Activated naive CD4-positive, alpha-beta T cell treated with anti-CD3 and anti-CD28 coated beads, Interleukin-2, amount 50 U/mL, for 72 hours (primary cell): ENCODE data around the gene AGAP3. TPM values are rescaled to one million over a fixed set of nuclear protein-coding genes. Genes with fewer than 3 reads are reported as not detected.

Experiments used
- ATAC-seq, 2 donors: fragments of 150-1000 bp; cut with Tn5 transposase; 2 replicates each; pipeline ENCODE4 v1.10.0; 2021; ENCODE audit warnings: mild to moderate bottlenecking in 2 of 2, moderate library complexity in 2 of 2
- DNase-seq, 2 donors: peaks; one replicate each; pipeline ENCODE4 v3.0.0; 2021 to 2022; ENCODE audit warnings: low spot score in 2 of 2
- H3K27ac Mint-ChIP-seq, 2 donors: one replicate each; pipeline ENCODE4 v1.8.0; 2022; ENCODE audit warnings: mild to moderate bottlenecking in 2 of 2, mixed read lengths in 2 of 2
- H3K36me3 Mint-ChIP-seq, 2 donors: one replicate each; pipeline ENCODE4 v1.8.0; 2022; ENCODE audit warnings: mixed read lengths in 2 of 2
- H3K9me3 Mint-ChIP-seq, 2 donors: one replicate each; pipeline ENCODE4 v1.8.0; 2022; ENCODE audit warnings: mixed read lengths in 2 of 2
- total RNA-seq, 2 donors: library from RNA; stranded (reverse); gene quantifications; one replicate each; pipeline ENCODE4 v1.2.3, GENCODE V29; 2022

The AGAP3 gene
- total RNA-seq, 2 donors from 2014 or later, result 26.0 to 52.2 TPM

DNA sequence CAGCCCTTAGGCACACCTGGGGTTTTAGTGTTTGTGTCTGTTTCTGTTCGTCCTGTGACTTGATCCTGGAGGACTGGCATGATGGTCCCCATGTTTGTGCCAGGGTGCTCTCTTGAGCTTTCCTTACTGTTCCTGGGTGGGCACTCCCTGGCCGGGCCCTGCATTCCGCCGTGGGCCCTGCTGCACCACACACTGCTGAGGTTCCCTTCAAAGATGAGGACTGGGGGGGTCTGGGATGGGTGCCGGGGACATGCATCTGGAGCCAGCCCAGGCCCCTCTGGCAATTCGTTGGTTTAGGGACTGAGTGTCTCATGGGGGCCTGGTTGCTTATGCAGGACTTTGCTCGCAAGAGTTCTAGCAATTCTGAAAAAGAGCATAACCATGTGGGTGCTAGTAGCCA is 4.7 kb downstream of the AGAP3 start:
- no peaks in the 10 kb centered on the region for H3K9me3 Mint-ChIP-seq
- no peak overlapping the region for H3K27ac Mint-ChIP-seq
- DNase-seq (no peak), ATAC-seq (no peak)
- peaks cover 0 to 7% of the 10 kb centered on the region in 2 donors for H3K36me3 Mint-ChIP-seq

DNA sequence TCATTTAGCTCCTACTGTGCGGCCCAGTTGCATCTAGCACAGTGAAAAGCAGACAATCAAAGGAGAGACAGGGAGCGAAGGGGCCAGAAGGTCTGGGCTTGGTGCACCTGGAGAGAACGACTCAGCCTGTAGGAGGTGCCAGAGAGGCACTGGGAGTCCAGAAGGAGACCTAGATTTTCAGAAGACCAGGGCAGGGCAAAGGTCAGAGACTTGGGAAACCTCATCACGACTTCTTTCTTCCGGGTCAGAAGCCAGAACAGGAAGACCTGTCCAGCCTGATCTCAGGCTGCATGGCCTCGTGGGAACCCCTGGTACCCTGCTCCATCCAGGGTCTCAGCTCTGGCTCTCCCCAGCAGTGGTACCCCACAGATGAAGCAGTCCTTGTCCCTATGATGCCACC is 5.2 kb downstream of the AGAP3 start:
- peaks cover 0 to 7% of the 10 kb centered on the region in 2 donors for H3K36me3 Mint-ChIP-seq
- ATAC-seq (no peak), DNase-seq (no peak)
- no peaks in the 10 kb centered on the region for H3K9me3 Mint-ChIP-seq
- H3K27ac Mint-ChIP-seq, result no peak overlapping the region

- Mint-ChIP-seq H3K27ac (no peak overlapping the region), H3K36me3 (peaks cover 0 to 7% of the 10 kb centered on the region in 2 donors), H3K9me3 (no peaks in the 10 kb centered on the region)
- no peak for DNase-seq
- no peak for ATAC-seq
These were observed 5.7 kb downstream of the AGAP3 start for GRCh38 chr7:151091988-151092387.

- ATAC-seq, result no peak
- Mint-ChIP-seq H3K9me3 (no peaks in the 10 kb centered on the region), H3K36me3 (peaks cover 0 to 6% of the 10 kb centered on the region in 2 donors), H3K27ac (no peak overlapping the region)
- no peak for DNase-seq
These were observed 7.5 kb downstream of the AGAP3 start for GRCh38 chr7:151093748-151094147.

- DNase-seq (no peak), ATAC-seq (no peak)
- Mint-ChIP-seq H3K9me3 (no peaks in the 10 kb centered on the region), H3K27ac (peak overlapping the region in 1 of 2 donors; percentile 11), H3K36me3 (no peaks in the 10 kb centered on the region)
These were observed 8.4 kb downstream of the AGAP3 start for GRCh38 chr7:151094675-151095074.

DNA sequence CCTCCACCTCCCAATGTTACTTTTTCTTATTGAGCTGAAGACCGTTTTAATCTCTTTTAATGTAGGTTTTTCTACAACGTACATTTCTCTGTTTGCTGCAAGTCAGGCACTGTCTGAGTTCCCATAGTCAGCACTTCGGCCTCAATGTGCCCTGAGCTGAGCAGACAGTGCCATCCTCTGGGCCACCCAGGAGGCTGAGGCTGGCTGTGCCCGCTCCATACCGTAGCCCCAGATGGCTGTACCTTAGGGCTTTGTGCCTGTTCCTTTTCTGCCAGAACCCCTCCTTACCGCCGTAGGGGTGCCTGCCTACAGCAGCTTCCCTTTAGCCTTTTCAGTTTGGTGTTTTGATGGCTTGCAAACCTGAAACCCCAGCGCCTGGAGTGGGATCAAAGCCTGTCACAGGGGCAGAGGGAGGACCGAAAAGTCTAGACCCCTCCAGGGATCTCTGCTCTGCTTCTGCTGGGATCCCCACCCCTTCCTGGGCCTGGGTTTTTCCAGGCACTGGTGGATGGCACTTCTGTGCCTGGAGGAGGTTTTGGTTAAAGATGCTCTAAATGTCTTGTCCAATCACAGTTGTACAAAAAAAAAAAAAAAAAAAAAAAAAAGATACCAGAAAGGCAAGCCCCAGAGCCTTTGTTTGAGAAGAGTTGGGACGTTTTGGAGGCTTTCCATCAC is 9.0 kb downstream of the AGAP3 start:
- ATAC-seq, result peak in 1 of 2 donors; percentile 36
- Mint-ChIP-seq H3K36me3 (no peaks in the 10 kb centered on the region), H3K27ac (peak overlapping the region in 1 of 2 donors; percentile 11), H3K9me3 (no peaks in the 10 kb centered on the region)
- DNase-seq, result no peak

DNA sequence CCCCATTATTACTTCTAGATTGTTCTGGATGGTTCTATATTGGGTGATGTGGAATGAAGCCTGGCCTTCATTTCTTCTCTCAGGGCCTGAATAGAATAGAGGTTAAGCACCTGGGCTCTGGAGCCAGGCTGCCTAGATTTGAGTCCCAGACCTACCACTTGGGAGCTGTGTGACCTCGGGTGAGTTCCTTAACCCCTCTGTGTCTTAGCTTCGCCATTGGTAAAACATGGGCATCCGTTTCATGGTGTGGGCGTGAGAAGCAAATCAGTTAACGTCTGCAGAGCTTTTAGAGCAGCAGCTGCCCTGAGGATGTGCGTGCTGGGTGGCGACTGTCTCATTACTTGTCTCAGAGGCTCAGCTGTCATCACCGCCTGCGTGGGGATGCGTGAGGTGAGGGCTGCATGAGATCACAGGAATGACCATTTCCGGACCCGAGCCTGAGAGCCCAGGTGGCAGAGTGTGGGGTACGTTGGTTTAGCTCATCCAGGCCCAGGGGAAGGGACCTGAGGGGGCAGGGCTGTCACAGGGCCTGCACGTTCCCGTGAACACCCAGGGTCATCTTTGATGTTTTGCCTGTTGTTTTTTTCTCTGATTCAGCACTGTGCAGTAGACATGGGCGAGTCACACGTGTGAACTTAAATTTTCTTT is 9.7 kb downstream of the AGAP3 start:
- H3K36me3 Mint-ChIP-seq, result no peaks in the 10 kb centered on the region
- no peak for DNase-seq
- peak in 1 of 2 donors; percentile 28 for ATAC-seq
- no peaks in the 10 kb centered on the region for H3K9me3 Mint-ChIP-seq
- H3K27ac Mint-ChIP-seq, result no peak overlapping the region

GRCh38 chr7:151099486-151100211 is 13.4 kb downstream of the AGAP3 start:
- DNase-seq (no peak), ATAC-seq (no peak)
- Mint-ChIP-seq H3K27ac (no peak overlapping the region), H3K9me3 (no peaks in the 10 kb centered on the region), H3K36me3 (no peaks in the 10 kb centered on the region)

DNA sequence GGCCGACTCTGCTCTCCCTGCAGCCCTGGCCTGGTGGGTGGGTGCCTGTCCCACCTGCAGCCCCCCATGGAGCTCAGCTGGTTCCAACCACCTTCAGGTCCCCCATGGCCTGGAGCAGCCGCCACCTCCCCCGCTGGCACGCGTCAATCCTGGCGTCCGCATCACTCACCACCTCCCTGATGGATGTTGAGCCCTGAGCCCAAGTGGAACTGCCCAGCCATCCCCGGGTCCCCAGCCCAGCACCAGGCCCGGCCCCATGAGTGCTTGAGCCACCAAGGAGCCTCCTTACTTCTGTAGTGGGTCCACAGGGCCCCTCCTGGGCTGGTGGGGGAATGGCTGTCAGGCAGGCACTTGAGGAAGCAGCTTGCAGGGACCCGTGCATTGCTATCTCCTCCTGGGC is 14.6 kb downstream of the AGAP3 start:
- DNase-seq (no peak), ATAC-seq (no peak)
- Mint-ChIP-seq H3K27ac (no peak overlapping the region), H3K36me3 (no peaks in the 10 kb centered on the region), H3K9me3 (no peaks in the 10 kb centered on the region)

DNA sequence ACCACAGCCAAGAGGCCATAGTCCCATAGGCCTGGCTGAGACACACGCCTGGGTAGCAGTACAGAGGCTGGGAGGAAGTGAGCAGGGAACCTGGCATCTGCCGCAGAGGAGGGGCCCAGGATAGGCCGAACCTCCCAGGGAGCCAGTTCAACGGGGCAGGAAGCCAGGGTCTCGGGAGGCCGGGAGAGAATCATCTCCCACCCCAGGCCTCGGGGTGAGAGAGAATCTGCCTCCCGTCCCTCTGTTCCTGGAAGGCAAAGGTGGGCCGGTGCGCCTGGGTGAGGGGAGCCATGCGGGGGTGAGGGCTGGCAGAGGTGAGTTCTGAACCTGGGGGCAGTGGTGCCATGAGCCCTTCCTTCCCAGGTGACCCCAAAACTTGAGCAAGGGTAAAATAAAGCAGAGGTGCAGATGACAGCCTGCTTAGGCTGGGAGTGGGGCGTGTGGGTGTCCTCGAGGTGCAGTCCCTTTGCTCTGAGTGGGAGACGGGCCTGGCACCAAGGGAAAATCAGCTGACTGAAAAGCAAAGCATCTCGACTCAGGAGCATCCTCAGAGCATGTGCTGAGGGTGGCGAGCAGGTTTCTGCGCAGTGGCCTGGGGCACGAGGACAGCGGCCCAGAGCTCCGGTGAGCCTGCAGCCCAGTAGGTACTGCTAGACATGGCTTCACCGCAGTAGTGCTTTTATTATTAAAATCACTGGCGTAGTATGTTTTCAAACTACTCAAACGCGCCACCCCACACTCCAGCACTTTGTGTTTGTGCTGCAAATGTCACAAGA is 15.5 kb downstream of the AGAP3 start:
- H3K27ac Mint-ChIP-seq, result no peak overlapping the region
- ATAC-seq, result no peak
- H3K9me3 Mint-ChIP-seq, result no peaks in the 10 kb centered on the region
- H3K36me3 Mint-ChIP-seq, result no peaks in the 10 kb centered on the region
- DNase-seq, result no peak

DNA sequence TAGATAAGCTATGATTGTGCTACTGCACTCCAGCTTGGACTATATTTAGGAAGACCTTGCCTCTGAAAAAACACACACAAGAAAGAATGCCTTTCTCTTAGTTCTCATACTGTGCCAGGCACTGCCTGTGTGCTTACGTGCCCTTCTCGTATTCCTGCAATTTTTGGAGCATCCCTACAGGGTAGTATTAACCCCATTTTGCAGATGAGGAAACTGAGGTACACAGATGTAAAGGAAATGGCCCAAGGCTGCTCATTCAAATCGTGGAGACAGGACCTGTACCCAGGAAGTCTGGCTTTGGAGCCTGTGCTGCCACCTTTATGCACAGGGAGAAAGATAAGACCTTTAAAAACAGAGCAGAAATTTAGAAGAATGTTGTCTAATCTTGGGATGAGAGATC is 16.7 kb downstream of the AGAP3 start:
- Mint-ChIP-seq H3K9me3 (no peaks in the 10 kb centered on the region), H3K27ac (no peak overlapping the region), H3K36me3 (no peaks in the 10 kb centered on the region)
- ATAC-seq, result no peak
- DNase-seq, result no peak

- DNase-seq (no peak), ATAC-seq (no peak)
- H3K36me3 Mint-ChIP-seq, result no peaks in the 10 kb centered on the region
- H3K9me3 Mint-ChIP-seq, result no peaks in the 10 kb centered on the region
- no peak overlapping the region for H3K27ac Mint-ChIP-seq
These were observed 17.7 kb downstream of the AGAP3 start for GRCh38 chr7:151103973-151104372.

DNA sequence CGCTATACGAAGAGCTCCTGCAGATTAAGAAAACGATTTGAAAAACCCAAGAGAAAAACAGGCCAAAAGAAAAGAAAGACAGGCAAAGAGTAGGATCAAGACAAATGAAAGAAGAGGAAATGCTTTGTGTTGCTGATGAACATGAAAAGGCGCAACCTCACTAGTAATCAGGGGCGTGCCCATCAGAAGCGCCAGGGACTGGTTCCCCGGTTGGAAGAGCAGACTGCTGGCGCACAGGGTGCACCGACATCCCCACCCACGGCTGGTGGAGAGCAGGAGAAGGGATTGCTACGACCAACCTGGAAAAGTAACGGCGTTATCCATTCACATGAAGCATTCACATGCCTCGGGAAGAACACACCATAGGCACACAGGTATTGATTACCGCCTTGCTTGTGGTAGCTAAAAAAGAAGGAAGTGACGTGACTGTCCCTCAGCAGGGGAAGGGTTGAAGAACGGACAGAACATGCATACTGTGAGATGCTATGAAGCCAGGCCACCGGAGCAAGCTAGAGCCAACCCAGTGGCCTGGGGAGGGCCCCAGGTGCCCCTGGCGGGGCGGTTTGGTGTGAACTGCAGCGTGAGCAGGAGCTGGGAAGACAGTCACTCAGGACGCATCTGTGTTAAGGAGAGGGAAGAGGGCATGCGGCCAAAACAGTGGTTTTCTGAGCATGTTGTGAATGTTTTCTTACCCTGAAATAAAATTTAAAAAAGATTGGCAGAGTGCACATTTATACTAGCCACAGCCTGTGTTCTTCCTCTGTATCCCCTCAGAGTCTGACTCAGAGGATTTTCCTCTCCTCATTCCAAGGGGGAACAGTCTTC is 18.3 kb downstream of the AGAP3 start:
- ATAC-seq, result no peak
- Mint-ChIP-seq H3K36me3 (no peaks in the 10 kb centered on the region), H3K9me3 (no peaks in the 10 kb centered on the region), H3K27ac (no peak overlapping the region)
- no peak for DNase-seq

GRCh38 chr7:151107882-151108281 is 21.6 kb downstream of the AGAP3 start:
- Mint-ChIP-seq H3K27ac (no peak overlapping the region), H3K36me3 (no peaks in the 10 kb centered on the region), H3K9me3 (no peaks in the 10 kb centered on the region)
- no peak for ATAC-seq
- no peak for DNase-seq

DNA sequence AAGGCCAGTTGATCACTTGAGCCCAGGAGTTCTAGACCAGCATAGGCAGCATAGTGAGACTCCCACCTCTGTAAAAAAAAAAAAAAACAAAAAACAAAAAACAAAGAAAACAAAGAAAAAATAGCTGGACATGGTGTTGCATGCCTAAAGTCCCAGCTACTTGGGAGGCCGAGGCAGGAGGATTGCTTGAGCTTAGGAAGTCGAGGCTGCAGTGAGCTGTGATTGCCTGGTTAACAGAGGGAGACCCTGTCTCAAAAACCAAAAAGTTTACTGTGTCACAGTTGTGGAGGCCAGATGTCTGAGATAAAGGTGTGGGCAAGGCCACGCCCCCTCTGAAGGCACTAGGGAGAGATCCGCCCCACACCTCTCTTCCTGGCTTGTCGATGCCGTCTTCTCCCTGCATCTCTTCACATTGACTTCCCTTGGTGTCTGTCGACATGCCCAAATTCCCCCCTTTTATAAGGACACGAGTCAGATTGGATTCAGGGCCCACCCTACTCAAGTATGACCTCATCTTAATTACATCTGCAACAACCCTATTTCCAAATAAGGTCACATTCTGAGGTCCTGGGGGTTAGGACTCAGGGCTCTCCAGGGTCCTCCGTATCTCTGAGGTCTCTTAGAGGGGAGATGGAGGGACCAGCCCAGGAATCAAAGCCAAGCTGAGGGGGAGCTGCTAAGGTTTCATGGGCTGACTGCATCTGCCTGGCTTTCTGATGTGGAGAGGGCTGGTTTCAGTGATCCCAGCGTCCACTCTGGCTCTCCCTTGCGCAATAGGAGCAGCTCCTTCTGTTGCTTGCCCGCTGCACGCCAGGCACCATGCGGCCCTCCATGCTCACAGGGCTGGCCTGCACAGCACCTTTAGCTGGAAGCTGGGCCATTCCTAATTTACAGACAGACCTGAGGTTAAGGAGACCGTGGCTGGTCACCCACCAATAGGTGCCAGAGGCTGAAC is 23.1 kb downstream of the AGAP3 start:
- DNase-seq, result no peak
- Mint-ChIP-seq H3K36me3 (no peaks in the 10 kb centered on the region), H3K9me3 (no peaks in the 10 kb centered on the region), H3K27ac (no peak overlapping the region)
- ATAC-seq, result no peak
